Muscle of leg (tissue), 11 donors: Measurements from ENCODE around the gene DICER1. TPM values are rescaled to one million over a fixed set of nuclear protein-coding genes. Genes with fewer than 3 reads are reported as not detected.

Source experiments
- DNase-seq: peaks from one replicate; pipeline ENCODE4 v3.0.0; 2013
- H3K27ac ChIP-seq: one replicate; pipeline ENCODE4 v1.5.1; 2013; ENCODE audit warnings: mild to moderate bottlenecking, low read length, control low read depth
- H3K27me3 ChIP-seq: one replicate; pipeline ENCODE4 v1.6.1; 2013; ENCODE audit warnings: low read length; ENCODE audit not compliant: control insufficient read depth, insufficient read depth
- H3K36me3 ChIP-seq: one replicate; pipeline ENCODE4 v1.6.1; 2013; ENCODE audit warnings: low read length; ENCODE audit not compliant: control insufficient read depth, insufficient read depth
- H3K4me1 ChIP-seq: one replicate; pipeline ENCODE4 v1.6.1; 2013; ENCODE audit warnings: low read length; ENCODE audit not compliant: control insufficient read depth, insufficient read depth
- H3K4me3 ChIP-seq: one replicate; pipeline ENCODE4 v1.5.1; 2013; ENCODE audit warnings: low read length, control low read depth
- H3K9me3 ChIP-seq: replicated peaks from 2 replicates; pipeline ENCODE4 v1.6.1; 2013; ENCODE audit warnings: low read depth, low read length; ENCODE audit not compliant: control insufficient read depth
- whole genome bisulfite sequencing: methylation state at CpG from one replicate; pipeline ENCODE4 v1.1.5; 2013; ENCODE audit warnings: missing lambda C conversion rate; ENCODE audit not compliant: insufficient coverage; 5-methylcytosine and 5-hydroxymethylcytosine counted together
- polyA plus RNA-seq, 8 donors: library from polyadenylated mRNA; unstranded; fragments of 120-200 nt; gene quantifications; one replicate each; pipeline versions ENCODE4 v1.2.1 to v1.2.3, GENCODE V29; 2013; ENCODE audit warnings: inconsistent platforms in 1 of 8, low replicate concordance in 1 of 8; ENCODE audit not compliant: insufficient read length in 8 of 8, insufficient read depth in 1 of 8
- total RNA-seq: library from RNA; stranded (reverse); fragments of 120-200 nt; gene quantifications from one replicate; pipeline ENCODE4 v1.2.4, GENCODE V29; 2013

DICER1 gene
- total and polyA plus RNA-seq, 9 donors: 24.6 to 48.9 (median 40.8) TPM

- H3K9me3 ChIP-seq: no peaks in the 10 kb centered on the region
- no peak for DNase-seq
- H3K4me3 ChIP-seq: no peak overlapping the region
- H3K36me3 ChIP-seq: no peaks in the 10 kb centered on the region
- WGBS: 71% methylated on average over 13 of the region's 17 CpGs
- no peak overlapping the region for H3K27ac ChIP-seq
- peaks cover 7% of the 10 kb centered on the region for H3K4me1 ChIP-seq
- H3K27me3 ChIP-seq: peaks cover 10% of the 10 kb centered on the region
Observed at GRCh38 chr14:95044463-95045105, 112.7 kb downstream of the DICER1 start.

- DNase-seq: no peak
- 83% methylated on average over 12 of the region's 17 CpGs for WGBS
- H3K27me3 ChIP-seq: peaks cover 9% of the 10 kb centered on the region
- no peaks in the 10 kb centered on the region for H3K9me3 ChIP-seq
- H3K4me1 ChIP-seq: peaks cover 7% of the 10 kb centered on the region
- no peak overlapping the region for H3K4me3 ChIP-seq
- H3K27ac ChIP-seq: no peak overlapping the region
- H3K36me3 ChIP-seq: no peaks in the 10 kb centered on the region
Observed at GRCh38 chr14:95043732-95044462, 113.4 kb downstream of the DICER1 start.

- Histone ChIP-seq H3K27me3 (peaks cover 9% of the 10 kb centered on the region), H3K36me3 (no peaks in the 10 kb centered on the region), H3K4me3 (no peak overlapping the region), H3K27ac (no peak overlapping the region), H3K4me1 (peaks cover 7% of the 10 kb centered on the region), H3K9me3 (no peaks in the 10 kb centered on the region)
- WGBS: no CpG with 5 or more reads among the region's 6 CpGs
- no peak for DNase-seq
Observed at GRCh38 chr14:95043314-95043713, 114.0 kb downstream of the DICER1 start.

- peaks cover 9% of the 10 kb centered on the region for H3K27me3 ChIP-seq
- no peak overlapping the region for H3K4me3 ChIP-seq
- no peak overlapping the region for H3K27ac ChIP-seq
- no peaks in the 10 kb centered on the region for H3K36me3 ChIP-seq
- no peak for DNase-seq
- 91% methylated on average over 3 of the region's 5 CpGs for WGBS
- H3K9me3 ChIP-seq: no peaks in the 10 kb centered on the region
- H3K4me1 ChIP-seq: peaks cover 4% of the 10 kb centered on the region
Observed at GRCh38 chr14:95041477-95042020, 115.8 kb downstream of the DICER1 start.

GRCh38 chr14:95040708-95041476, 116.4 kb downstream of the DICER1 start:
- no peaks in the 10 kb centered on the region for H3K9me3 ChIP-seq
- H3K4me3 ChIP-seq: no peak overlapping the region
- H3K36me3 ChIP-seq: no peaks in the 10 kb centered on the region
- H3K4me1 ChIP-seq: no peaks in the 10 kb centered on the region
- WGBS: 45% methylated on average over 6 of the region's 9 CpGs
- DNase-seq: no peak
- peaks cover 9% of the 10 kb centered on the region for H3K27me3 ChIP-seq
- no peak overlapping the region for H3K27ac ChIP-seq

- Histone ChIP-seq H3K4me3 (no peak overlapping the region), H3K4me1 (no peaks in the 10 kb centered on the region), H3K27ac (no peak overlapping the region), H3K36me3 (no peaks in the 10 kb centered on the region), H3K9me3 (no peaks in the 10 kb centered on the region), H3K27me3 (peaks cover 7% of the 10 kb centered on the region)
- no peak for DNase-seq
- WGBS: 86% methylated on average over 2 of the region's 4 CpGs
Observed at GRCh38 chr14:95039993-95040348, 117.4 kb downstream of the DICER1 start.

- Histone ChIP-seq H3K27me3 (peaks cover 3% of the 10 kb centered on the region), H3K9me3 (no peaks in the 10 kb centered on the region), H3K4me1 (no peaks in the 10 kb centered on the region), H3K4me3 (no peak overlapping the region), H3K27ac (no peak overlapping the region), H3K36me3 (no peaks in the 10 kb centered on the region)
- DNase-seq: no peak
- WGBS: 60% methylated on average over 16 of the region's 17 CpGs
Observed at GRCh38 chr14:95039259-95039992, 117.9 kb downstream of the DICER1 start.

GRCh38 chr14:95038521-95039250, 118.6 kb downstream of the DICER1 start:
- Histone ChIP-seq H3K27me3 (no peaks in the 10 kb centered on the region), H3K4me3 (no peak overlapping the region)
- WGBS: 77% methylated on average over 7 of the region's 9 CpGs

GRCh38 chr14:95037273-95037672, 120.1 kb downstream of the DICER1 start:
- H3K4me3 ChIP-seq: no peak overlapping the region
- H3K4me1 ChIP-seq: no peaks in the 10 kb centered on the region
- H3K36me3 ChIP-seq: no peaks in the 10 kb centered on the region
- peaks cover 4% of the 10 kb centered on the region for H3K9me3 ChIP-seq
- no peaks in the 10 kb centered on the region for H3K27me3 ChIP-seq
- DNase-seq: no peak
- 89% methylated on average over 1 of the region's 2 CpGs for WGBS
- no peak overlapping the region for H3K27ac ChIP-seq

More at GRCh38 chr14:95038521-95039250, 118.6 kb downstream of the DICER1 start:
- Histone ChIP-seq H3K27ac (no peak overlapping the region), H3K4me1 (no peaks in the 10 kb centered on the region), H3K9me3 (no peaks in the 10 kb centered on the region), H3K36me3 (no peaks in the 10 kb centered on the region)
- DNase-seq: no peak
